Endodermal cell (in vitro differentiated cells): ENCODE measurements around the gene RAB3C. TPM values are rescaled to one million over a fixed set of nuclear protein-coding genes. Genes with fewer than 3 reads are reported as not detected.

Experiments
- DNase-seq: peaks from one replicate; pipeline ENCODE4 v3.0.0-alpha.2; 2017
- H3K27ac ChIP-seq: 2 replicates; pipeline ENCODE4 v1.5.1; 2013; ENCODE audit warnings: mild to moderate bottlenecking, low read depth, low read length, moderate library complexity
- H3K27me3 ChIP-seq: 2 replicates; pipeline ENCODE4 v1.6.1; 2013; ENCODE audit warnings: mild to moderate bottlenecking, low read length, moderate library complexity; ENCODE audit not compliant: insufficient read depth, control insufficient read depth, poor library complexity, severe bottlenecking
- H3K36me3 ChIP-seq: 2 replicates; pipeline ENCODE4 v1.7.0; 2013; ENCODE audit warnings: mild to moderate bottlenecking, low read length, moderate library complexity; ENCODE audit not compliant: control insufficient read depth, insufficient read depth
- H3K4me1 ChIP-seq: one replicate; pipeline ENCODE4 v1.7.0; 2013; ENCODE audit warnings: low read length; ENCODE audit not compliant: control insufficient read depth, insufficient read depth
- H3K4me3 ChIP-seq: 2 replicates; pipeline ENCODE4 v1.5.1; 2013; ENCODE audit warnings: mild to moderate bottlenecking, low read length, moderate library complexity
- H3K9ac ChIP-seq: 2 replicates; pipeline ENCODE4 v1.6.1; 2013; ENCODE audit warnings: mild to moderate bottlenecking, low read length, moderate library complexity; ENCODE audit not compliant: poor library complexity, severe bottlenecking; ENCODE audit errors: extremely low read depth
- H3K9me3 ChIP-seq: 2 replicates; pipeline ENCODE4 v1.6.1; 2013; ENCODE audit warnings: mild to moderate bottlenecking, low read length, moderate library complexity; ENCODE audit not compliant: control insufficient read depth
- H3K27ac Mint-ChIP-seq: 2 replicates; pipeline ENCODE4 v1.8.0; 2020; ENCODE audit warnings: mixed read lengths
- H3K27me3 Mint-ChIP-seq: 2 replicates; pipeline ENCODE4 v1.8.0; 2021; ENCODE audit warnings: mild to moderate bottlenecking, mixed read lengths; ENCODE audit not compliant: insufficient read depth
- H3K36me3 Mint-ChIP-seq: 2 replicates; pipeline ENCODE4 v1.8.0; 2020; ENCODE audit warnings: low read depth, mixed read lengths
- H3K4me1 Mint-ChIP-seq: 2 replicates; pipeline ENCODE4 v1.8.0; 2020; ENCODE audit warnings: mixed read lengths
- H3K4me3 Mint-ChIP-seq: 2 replicates; pipeline ENCODE4 v1.8.0; 2020; ENCODE audit warnings: mild to moderate bottlenecking, moderate library complexity, mixed read lengths
- H3K9me3 Mint-ChIP-seq: 2 replicates; pipeline ENCODE4 v1.8.0; 2020; ENCODE audit warnings: mild to moderate bottlenecking, mixed read lengths
- CTCF ChIP-seq: fragments of 200-600 bp; sonication (generic); conservative IDR thresholded peaks from 2 replicates; pipeline ENCODE4 v1.5.0; 2021; ENCODE audit warnings: antibody characterized with exemption, mild to moderate bottlenecking
- WGBS, 2 experiments: methylation state at CpG; one replicate each; pipeline versions ENCODE4 v1.1.5 to v1.1.7; 2013; ENCODE audit warnings: missing lambda C conversion rate in 2 of 2, mixed read lengths in 1 of 2; ENCODE audit not compliant: insufficient coverage in 1 of 2, insufficient read length in 1 of 2; 5-methylcytosine and 5-hydroxymethylcytosine counted together
- total RNA-seq, 2 donors: library from RNA; stranded (reverse); fragmentation: NEBNext Ultra II Directional in 1 of 2; extraction: Animal tissue kit (Norgen Biotek cat#: 25700) in 1 of 2; gene quantifications; 2 replicates in 1 of 2; 3 replicates in 1 of 2; pipeline ENCODE4 v1.2.1, GENCODE V29; 2021

Gene RAB3C
- total RNA-seq, 2 donors from 2014 or later: 5.8 to 15.1 TPM

GRCh38 chr5:58834242-58835225 is 251.7 kb downstream of the RAB3C start:
- H3K9me3 Mint-ChIP-seq: peaks cover under 1% of the 10 kb centered on the region
- Histone ChIP-seq H3K27ac (no peak overlapping the region), H3K27me3 (no peaks in the 10 kb centered on the region), H3K9me3 (peaks cover under 1% of the 10 kb centered on the region), H3K9ac (no peak overlapping the region), H3K4me1 (no peaks in the 10 kb centered on the region), H3K36me3 (no peaks in the 10 kb centered on the region), H3K4me3 (no peak overlapping the region)
- no peak for DNase-seq
- H3K4me1 Mint-ChIP-seq: no peaks in the 10 kb centered on the region
- H3K27me3 Mint-ChIP-seq: no peaks in the 10 kb centered on the region
- H3K4me3 Mint-ChIP-seq: no peak overlapping the region
- H3K27ac Mint-ChIP-seq: no peak overlapping the region
- no peak for TF ChIP-seq CTCF
- no peaks in the 10 kb centered on the region for H3K36me3 Mint-ChIP-seq

GRCh38 chr5:58836351-58836750 is 253.5 kb downstream of the RAB3C start:
- Histone ChIP-seq H3K27ac (no peak overlapping the region), H3K9me3 (peaks cover 7% of the 10 kb centered on the region), H3K36me3 (no peaks in the 10 kb centered on the region), H3K4me3 (no peak overlapping the region), H3K4me1 (no peaks in the 10 kb centered on the region), H3K9ac (no peak overlapping the region), H3K27me3 (no peaks in the 10 kb centered on the region)
- Mint-ChIP-seq H3K9me3 (peaks cover 2% of the 10 kb centered on the region), H3K27me3 (no peaks in the 10 kb centered on the region), H3K4me3 (no peak overlapping the region), H3K4me1 (no peaks in the 10 kb centered on the region), H3K27ac (no peak overlapping the region), H3K36me3 (no peaks in the 10 kb centered on the region)
- DNase-seq: no peak
- no peak for TF ChIP-seq CTCF
- WGBS, 2 experiments: 96% methylated on average over 3 of the region's 3 CpGs; no CpG with 5 or more reads in 1 of the 2 experiments

GRCh38 chr5:58838729-58839128 is 255.9 kb downstream of the RAB3C start:
- H3K27ac ChIP-seq: no peak overlapping the region
- H3K4me3 Mint-ChIP-seq: no peak overlapping the region
- H3K36me3 ChIP-seq: no peaks in the 10 kb centered on the region
- no peaks in the 10 kb centered on the region for H3K4me1 Mint-ChIP-seq
- peaks cover 7% of the 10 kb centered on the region for H3K9me3 ChIP-seq
- no peak overlapping the region for H3K9ac ChIP-seq
- H3K27ac Mint-ChIP-seq: no peak overlapping the region
- DNase-seq: no peak
- peaks cover 2% of the 10 kb centered on the region for H3K9me3 Mint-ChIP-seq
- H3K27me3 ChIP-seq: no peaks in the 10 kb centered on the region
- no peak overlapping the region for H3K4me3 ChIP-seq
- H3K4me1 ChIP-seq: no peaks in the 10 kb centered on the region
- no peaks in the 10 kb centered on the region for H3K27me3 Mint-ChIP-seq
- no peak for TF ChIP-seq CTCF
- H3K36me3 Mint-ChIP-seq: no peaks in the 10 kb centered on the region
